Frontal cortex (tissue), 4 donors: ENCODE data around the gene SLC26A8. TPM values are rescaled to one million over a fixed set of nuclear protein-coding genes. Genes with fewer than 3 reads are reported as not detected.

Source experiments
- DNase-seq, 2 donors: peaks; one replicate each; pipeline ENCODE4 v3.0.0; 2012; ENCODE audit warnings: low spot score in 2 of 2
- FAIRE-seq: peaks from 2 replicates; lab custom pipeline; 2012; peaks lifted over from hg19 to GRCh38; lab: Jason Lieb, UNC
- total RNA-seq: library from RNA; depleted of rRNA; stranded (reverse); fragments of >200 nt; gene quantifications from one replicate; pipeline ENCODE4 v1.2.3, GENCODE V29; 2014
- donor health status: control.
- donor health status: control.
- donor health status: control.

The SLC26A8 gene
- 5.7 TPM for total RNA-seq

GRCh38 chr6:36023996-36024795 lies at the start of gene SLC26A8:
Gene SLC26A8 (minus strand): TSS chr6:36024641. CDS start chr6:36019707, 4,934 bp downstream.
- no peak for FAIRE-seq
- DNase-seq = peak in 1 of 2 donors; percentile 40

DNA sequence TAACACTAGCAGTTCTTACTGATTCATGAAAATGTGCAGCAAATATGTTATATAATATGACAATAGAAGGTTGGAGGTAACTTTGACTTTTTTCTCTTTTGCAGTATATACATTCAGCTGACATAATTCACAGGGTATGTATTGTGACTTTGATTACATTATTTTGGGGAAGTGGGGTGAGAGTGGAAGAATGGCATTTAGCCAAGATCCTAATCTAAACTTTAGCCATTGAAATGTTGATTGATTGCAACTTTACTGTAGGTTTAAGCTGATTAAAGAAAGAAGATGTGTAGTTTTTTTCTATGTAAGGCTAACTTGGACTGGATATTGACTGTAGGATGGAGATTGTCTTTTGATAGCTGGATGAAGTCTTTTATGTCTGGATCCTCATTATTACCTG lies 49.1 kb upstream of the SLC26A8 start:
- FAIRE-seq (no peak), DNase-seq (no peak)

DNA sequence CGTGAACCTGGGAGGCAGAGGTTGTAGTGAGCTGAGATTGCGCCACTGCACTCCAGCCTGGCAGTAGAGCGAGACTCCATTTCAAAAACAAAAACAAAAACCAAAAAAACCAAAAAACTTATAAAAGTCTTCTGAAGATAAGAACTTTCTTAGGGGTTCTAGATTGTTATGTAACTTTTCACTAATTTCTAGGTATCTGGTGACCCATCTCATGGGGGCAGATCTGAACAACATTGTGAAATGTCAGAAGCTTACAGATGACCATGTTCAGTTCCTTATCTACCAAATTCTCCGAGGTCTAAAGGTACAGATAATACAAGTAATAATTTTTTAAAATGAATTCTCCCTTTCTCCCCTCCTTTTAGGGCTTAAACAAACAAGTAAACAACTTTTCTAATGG lies 48.2 kb upstream of the SLC26A8 start:
- DNase-seq (no peak), FAIRE-seq (no peak)

GRCh38 chr6:36071714-36072113 lies 47.3 kb upstream of the SLC26A8 start:
- DNase-seq = no peak
- FAIRE-seq = no peak

DNA sequence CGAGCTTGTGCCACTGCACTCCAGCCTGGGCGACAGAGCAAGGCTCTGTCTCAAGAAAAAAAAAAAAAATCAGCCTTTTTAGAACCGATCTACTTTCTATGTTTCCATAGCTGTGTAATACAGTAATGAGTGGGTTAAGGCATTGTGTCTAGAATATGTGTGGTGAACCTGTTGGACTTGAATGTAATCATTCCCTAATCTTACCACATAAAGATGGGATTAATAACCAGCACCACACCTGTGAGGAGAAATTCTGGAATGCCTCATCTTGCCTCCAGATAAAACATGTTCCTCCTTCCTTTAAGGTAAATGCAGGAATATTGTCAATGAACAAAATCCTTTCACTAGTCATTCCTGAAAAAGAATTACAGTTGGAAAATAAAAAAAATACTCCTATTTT lies 46.8 kb upstream of the SLC26A8 start:
- FAIRE-seq = no peak
- DNase-seq = no peak

DNA sequence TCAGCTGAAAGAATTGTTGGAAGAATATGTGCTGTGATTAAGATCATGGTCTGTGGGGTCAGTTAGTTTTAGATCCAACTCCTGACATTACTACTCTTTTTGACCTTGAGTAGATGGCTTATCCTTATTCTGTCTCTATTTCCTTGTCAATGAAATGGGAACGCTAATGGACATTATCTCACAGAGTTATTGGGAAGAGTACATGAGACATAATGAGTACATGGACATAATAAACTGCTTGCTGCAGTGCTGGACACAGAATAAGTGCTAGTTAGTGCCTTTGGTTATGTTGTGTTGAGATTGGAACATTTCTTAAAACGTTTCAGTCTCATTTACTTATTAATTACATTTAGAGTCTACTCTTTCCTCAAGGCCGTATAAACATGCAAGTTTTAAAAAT lies 45.8 kb upstream of the SLC26A8 start:
- FAIRE-seq = no peak
- DNase-seq = no peak

DNA sequence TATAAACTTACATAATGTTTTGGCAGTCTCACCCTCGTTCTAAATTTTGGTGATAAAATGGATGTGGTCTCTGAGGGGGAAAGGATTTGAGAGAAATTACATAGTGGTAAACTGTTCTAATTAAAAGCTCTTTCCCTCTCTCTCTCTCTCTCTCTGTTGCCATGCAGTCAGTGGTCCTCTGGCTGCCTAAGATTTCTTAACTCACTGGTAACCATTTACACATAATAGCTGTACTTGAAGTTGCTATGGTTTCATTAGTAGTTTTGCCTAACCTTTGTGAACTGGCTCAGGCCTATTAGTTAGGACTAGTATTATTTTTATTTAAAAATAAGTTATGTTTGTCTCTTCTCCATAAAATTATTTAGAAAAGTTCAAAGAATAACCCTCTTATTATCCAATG lies 45.1 kb upstream of the SLC26A8 start:
- DNase-seq (no peak), FAIRE-seq (no peak)

DNA sequence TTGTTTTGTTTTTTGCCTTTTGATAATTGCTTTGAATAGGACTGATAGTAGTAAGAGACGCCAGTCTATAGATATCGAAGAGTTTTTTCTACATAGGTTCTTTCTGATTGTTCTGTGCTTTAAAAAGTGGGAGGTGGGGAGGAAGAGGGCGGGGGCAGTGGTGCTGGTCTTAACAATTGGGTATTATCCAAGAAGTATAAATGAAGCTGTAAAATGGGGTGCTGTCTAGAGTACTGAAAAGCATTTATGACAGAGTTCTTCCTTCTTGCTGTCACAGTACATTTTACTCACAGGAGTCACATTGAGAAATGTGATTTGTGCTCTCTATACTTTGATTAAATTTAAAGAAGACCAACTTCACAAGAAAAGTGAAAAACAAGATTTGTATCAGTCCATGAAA lies 44.1 kb upstream of the SLC26A8 start:
- DNase-seq (no peak), FAIRE-seq (no peak)

- DNase-seq = no peak
- no peak for FAIRE-seq
Observed at GRCh38 chr6:36068012-36068392, 43.6 kb upstream of the SLC26A8 start.

DNA sequence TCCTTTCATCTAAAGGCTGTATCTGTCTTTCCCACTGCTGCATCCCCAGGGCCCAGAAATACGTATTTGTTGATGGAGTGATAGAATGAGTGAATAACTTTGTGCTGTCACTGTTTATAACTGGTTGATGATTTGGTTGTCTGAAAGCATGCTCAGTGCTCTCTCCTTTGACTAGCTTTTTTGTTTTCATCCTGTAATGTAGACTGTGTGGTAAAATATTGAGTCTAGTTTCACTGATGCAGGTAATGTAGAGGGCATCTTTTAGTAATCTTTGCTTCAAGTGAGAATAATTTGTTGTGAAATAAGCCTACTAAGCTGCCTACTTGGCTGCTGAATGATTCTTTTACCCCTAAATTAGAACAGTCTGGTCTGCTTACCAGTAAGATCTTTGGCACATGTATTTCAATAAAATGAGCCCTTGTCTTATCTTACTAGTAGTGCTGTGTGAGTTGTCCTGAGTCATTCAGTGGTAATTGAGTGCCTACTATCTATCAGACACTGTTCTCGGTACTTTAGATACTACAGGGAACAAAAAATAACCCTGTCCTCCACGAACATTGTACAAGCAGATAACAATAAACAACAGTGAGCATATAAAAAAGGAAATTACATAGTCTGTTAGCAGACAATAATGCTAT lies 43.1 kb upstream of the SLC26A8 start:
- FAIRE-seq (no peak), DNase-seq (no peak)

DNA sequence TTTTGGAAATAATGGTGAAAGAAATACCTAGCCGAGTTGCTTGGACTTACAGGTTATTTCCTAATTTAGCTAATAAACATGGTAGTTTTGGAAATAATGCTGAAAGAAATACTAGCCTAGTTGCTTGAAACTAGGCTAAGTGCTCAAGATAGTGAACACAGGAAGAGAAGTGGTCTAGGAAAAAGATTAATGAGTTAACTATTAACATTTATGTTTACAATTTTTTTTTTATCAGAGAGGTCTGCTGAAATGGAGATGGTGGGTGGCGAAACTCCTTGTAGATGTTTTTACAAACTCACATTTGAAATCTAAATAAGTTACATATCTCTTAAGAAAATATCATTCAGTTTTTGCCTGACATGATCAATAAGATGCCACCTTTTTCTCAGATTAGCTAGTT lies 42.4 kb upstream of the SLC26A8 start:
- DNase-seq = no peak
- no peak for FAIRE-seq

GRCh38 chr6:36065916-36066315 lies 41.5 kb upstream of the SLC26A8 start:
- no peak for FAIRE-seq
- no peak for DNase-seq

GRCh38 chr6:36064770-36065396 lies 40.4 kb upstream of the SLC26A8 start:
- FAIRE-seq = no peak
- no peak for DNase-seq

DNA sequence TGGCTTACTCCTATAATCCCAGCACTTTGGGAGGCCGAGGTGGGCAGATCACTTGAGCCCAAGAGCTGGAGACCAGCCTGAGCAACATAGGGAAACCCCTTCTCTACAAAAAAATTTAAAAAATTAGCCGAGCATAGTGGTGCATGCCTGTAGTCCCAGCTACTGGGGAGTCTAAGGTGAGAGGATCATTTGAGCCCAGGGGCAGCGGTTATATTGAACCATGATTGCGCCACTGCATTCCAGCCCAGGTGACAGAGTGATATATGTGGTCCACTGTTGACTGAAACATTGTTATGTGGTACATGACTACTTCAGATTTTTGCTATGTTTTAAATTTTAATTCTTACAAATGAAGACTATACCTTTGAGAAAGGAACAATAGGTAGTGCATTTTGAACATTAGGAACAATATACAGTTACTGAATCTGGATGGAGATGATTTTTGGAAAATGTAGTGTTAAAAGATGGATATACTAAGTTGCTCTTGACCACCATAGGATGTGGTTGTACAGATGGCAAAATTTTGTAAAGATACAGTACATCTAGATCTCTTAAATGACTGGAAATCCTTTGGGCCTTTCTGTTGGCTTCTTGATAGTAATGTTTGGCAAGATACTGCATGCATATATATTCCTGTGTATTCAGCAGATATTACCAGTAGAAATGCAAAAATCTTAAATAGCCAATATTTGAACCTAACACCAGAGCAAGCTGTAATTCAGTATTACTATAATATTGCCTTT lies 39.0 kb upstream of the SLC26A8 start:
- FAIRE-seq (no peak), DNase-seq (no peak)

- FAIRE-seq (no peak), DNase-seq (no peak)
Observed at GRCh38 chr6:36062247-36062646, 37.8 kb upstream of the SLC26A8 start.

GRCh38 chr6:36061236-36061635 lies 36.8 kb upstream of the SLC26A8 start:
- no peak for DNase-seq
- FAIRE-seq = no peak

DNA sequence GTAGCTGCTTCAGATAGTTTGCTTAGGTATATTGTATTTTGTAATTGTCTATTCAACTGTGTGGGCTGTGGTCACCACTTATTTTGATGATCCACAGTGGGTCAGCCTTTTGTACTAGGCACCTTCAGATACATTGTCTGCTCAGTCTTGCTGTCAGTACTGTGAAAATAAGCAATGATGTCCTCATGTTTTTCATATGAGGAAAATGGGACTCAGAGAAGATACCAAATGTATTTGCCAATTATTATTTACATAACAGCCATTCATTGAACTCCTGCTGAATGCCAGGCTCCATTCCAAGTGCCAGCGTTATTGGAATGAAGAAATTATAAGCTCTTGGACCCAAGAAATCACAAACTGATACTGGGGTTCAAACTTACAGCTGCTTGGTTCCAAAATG lies 31.7 kb upstream of the SLC26A8 start:
- FAIRE-seq (no peak), DNase-seq (no peak)

- FAIRE-seq (no peak), DNase-seq (no peak)
Observed at GRCh38 chr6:36054956-36055355, 30.5 kb upstream of the SLC26A8 start.

DNA sequence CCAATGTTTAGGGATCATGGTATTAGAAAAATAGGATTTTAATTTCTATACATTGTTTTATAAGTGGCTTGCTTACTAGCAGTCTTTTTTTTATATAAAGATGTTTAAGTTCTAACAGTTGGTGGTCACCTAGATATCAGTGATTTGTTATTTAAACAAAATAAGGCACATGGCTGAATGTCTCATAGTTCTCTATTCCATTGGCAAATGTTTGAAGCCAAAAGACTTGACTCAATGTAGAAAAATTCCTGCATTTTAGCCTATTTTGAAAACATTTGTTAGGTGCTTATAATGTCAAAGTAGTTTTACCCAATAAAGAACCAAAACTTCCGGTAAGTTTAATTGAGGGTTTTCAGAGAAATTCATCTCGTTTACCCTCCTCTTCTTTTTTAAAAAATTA lies 30.0 kb upstream of the SLC26A8 start:
- no peak for FAIRE-seq

GRCh38 chr6:36053878-36054277 lies 29.4 kb upstream of the SLC26A8 start:
- FAIRE-seq (no peak), DNase-seq (no peak)

More for the DNA sequence above, 30.0 kb upstream of the SLC26A8 start:
- no peak for DNase-seq

DNA sequence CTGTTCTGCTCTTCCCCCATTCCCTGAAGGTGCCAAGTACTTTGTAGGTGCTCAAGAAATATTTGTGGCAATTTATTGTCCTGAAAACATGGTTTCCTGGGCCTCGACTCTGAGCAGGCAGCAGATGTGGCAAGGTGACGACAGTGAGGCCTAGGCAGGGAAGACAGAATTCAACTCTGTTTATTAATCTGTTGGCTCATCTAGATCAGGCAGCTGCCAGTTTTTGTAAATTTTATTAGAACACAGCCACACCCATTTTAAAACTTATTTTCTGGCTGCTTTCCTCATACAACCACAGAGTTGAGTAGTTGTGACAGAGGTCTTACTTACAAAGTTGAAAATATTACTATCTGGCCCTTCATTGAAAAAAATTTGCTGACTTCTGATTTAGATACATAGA lies 27.7 kb upstream of the SLC26A8 start:
- DNase-seq (no peak), FAIRE-seq (no peak)
